ENCODE results near the gene CD58.

DNA sequence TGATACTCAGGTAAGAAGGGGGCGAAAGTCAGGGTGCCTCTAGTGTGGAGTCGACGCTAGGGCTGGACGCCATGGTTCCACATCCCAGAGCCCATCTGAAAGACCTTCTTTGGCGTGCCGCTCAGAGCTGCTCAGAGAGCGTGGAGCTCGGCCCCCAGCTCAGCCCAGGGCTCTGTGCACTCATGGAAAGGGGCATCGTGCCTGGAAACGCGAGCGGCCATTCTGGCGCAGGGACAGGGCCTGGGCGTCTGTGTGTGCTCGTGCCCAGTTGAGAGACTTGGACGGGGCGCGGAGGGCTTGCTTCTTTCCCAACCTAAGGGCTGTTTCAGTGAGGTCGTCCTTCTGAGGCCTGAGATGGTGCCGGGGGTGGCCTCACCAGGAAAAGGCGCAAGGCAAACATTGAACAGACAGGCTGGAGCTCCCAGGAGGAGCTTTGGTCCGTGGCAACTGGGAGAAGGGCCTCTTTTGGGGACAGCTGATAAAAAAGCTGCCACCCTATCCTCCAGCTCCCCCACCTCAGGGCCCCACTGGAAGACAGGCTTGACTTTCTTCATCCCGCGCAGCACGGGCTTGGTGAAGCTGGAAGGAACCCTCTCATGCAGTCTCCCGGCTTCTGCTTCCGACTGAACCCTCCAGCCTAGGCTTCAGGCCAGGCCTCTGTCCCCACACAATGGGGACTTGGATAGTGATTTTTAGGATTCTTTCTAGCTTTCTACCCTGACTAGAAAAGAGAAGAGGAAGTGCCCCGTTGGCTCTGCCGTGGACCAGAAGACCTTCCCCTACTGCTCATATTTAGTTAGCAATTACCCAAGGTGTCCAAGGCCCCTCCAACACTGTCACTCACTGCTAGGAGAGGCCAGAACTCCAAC, 77.1 kb downstream of the CD58 start:
- TF ChIP-seq ARNTL (CRISPR knock-in tag; IDR thresholded peaks at IDR 0.05; ENCODE audit: borderline replicate concordance, low read depth) (no peak), ZNF70 (CRISPR knock-in tag; IDR thresholded peaks at IDR 0.05) (no peak), RARB (CRISPR knock-in tag; IDR thresholded peaks at IDR 0.05) (no peak), PPARA (CRISPR knock-in tag; IDR thresholded peaks at IDR 0.05; ENCODE audit: borderline replicate concordance) (no peak), SNAI2 (CRISPR knock-in tag; IDR thresholded peaks at IDR 0.05) (no peak), ZNF8 (CRISPR knock-in tag; IDR thresholded peaks at IDR 0.05) (no peak), GLIS3 (CRISPR knock-in tag; IDR thresholded peaks at IDR 0.05) (no peak)
- TF ChIP-seq, protein P1, sequence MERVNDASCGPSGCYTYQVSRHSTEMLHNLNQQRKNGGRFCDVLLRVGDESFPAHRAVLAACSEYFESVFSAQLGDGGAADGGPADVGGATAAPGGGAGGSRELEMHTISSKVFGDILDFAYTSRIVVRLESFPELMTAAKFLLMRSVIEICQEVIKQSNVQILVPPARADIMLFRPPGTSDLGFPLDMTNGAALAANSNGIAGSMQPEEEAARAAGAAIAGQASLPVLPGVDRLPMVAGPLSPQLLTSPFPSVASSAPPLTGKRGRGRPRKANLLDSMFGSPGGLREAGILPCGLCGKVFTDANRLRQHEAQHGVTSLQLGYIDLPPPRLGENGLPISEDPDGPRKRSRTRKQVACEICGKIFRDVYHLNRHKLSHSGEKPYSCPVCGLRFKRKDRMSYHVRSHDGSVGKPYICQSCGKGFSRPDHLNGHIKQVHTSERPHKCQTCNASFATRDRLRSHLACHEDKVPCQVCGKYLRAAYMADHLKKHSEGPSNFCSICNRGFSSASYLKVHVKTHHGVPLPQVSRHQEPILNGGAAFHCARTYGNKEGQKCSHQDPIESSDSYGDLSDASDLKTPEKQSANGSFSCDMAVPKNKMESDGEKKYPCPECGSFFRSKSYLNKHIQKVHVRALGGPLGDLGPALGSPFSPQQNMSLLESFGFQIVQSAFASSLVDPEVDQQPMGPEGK (CRISPR knock-in tag; IDR thresholded peaks at IDR 0.05; ENCODE audit: borderline replicate concordance) = no peak
- TF ChIP-seq, protein P2, sequence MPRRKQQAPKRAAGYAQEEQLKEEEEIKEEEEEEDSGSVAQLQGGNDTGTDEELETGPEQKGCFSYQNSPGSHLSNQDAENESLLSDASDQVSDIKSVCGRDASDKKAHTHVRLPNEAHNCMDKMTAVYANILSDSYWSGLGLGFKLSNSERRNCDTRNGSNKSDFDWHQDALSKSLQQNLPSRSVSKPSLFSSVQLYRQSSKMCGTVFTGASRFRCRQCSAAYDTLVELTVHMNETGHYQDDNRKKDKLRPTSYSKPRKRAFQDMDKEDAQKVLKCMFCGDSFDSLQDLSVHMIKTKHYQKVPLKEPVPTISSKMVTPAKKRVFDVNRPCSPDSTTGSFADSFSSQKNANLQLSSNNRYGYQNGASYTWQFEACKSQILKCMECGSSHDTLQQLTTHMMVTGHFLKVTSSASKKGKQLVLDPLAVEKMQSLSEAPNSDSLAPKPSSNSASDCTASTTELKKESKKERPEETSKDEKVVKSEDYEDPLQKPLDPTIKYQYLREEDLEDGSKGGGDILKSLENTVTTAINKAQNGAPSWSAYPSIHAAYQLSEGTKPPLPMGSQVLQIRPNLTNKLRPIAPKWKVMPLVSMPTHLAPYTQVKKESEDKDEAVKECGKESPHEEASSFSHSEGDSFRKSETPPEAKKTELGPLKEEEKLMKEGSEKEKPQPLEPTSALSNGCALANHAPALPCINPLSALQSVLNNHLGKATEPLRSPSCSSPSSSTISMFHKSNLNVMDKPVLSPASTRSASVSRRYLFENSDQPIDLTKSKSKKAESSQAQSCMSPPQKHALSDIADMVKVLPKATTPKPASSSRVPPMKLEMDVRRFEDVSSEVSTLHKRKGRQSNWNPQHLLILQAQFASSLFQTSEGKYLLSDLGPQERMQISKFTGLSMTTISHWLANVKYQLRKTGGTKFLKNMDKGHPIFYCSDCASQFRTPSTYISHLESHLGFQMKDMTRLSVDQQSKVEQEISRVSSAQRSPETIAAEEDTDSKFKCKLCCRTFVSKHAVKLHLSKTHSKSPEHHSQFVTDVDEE (CRISPR knock-in tag; IDR thresholded peaks at IDR 0.05) = no peak
- TF ChIP-seq, protein P3, sequence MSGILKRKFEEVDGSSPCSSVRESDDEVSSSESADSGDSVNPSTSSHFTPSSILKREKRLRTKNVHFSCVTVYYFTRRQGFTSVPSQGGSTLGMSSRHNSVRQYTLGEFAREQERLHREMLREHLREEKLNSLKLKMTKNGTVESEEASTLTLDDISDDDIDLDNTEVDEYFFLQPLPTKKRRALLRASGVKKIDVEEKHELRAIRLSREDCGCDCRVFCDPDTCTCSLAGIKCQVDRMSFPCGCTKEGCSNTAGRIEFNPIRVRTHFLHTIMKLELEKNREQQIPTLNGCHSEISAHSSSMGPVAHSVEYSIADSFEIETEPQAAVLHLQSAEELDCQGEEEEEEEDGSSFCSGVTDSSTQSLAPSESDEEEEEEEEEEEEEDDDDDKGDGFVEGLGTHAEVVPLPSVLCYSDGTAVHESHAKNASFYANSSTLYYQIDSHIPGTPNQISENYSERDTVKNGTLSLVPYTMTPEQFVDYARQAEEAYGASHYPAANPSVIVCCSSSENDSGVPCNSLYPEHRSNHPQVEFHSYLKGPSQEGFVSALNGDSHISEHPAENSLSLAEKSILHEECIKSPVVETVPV (CRISPR knock-in tag; IDR thresholded peaks at IDR 0.05) = no peak
- TF ChIP-seq, protein P4, sequence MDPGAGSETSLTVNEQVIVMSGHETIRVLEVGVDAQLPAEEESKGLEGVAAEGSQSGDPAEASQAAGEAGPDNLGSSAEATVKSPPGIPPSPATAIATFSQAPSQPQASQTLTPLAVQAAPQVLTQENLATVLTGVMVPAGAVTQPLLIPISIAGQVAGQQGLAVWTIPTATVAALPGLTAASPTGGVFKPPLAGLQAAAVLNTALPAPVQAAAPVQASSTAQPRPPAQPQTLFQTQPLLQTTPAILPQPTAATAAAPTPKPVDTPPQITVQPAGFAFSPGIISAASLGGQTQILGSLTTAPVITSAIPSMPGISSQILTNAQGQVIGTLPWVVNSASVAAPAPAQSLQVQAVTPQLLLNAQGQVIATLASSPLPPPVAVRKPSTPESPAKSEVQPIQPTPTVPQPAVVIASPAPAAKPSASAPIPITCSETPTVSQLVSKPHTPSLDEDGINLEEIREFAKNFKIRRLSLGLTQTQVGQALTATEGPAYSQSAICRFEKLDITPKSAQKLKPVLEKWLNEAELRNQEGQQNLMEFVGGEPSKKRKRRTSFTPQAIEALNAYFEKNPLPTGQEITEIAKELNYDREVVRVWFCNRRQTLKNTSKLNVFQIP (CRISPR knock-in tag; IDR thresholded peaks at IDR 0.05; ENCODE audit: borderline replicate concordance, low read depth) = no peak
